Lower leg skin (tissue), 3 donors: ENCODE results near the gene CTNND1.

ENCODE experiments used
- CTCF ChIP-seq, 3 donors: fragments of 450-650 bp; IDR thresholded peaks; one replicate each; pipeline ENCODE4 v1.5.1; 2016; ENCODE audit warnings: antibody characterized with exemption in 3 of 3, mild to moderate bottlenecking in 3 of 3, moderate library complexity in 2 of 3
- POLR2A ChIP-seq, 2 donors: fragments of 450-650 bp; IDR thresholded peaks; one replicate each; pipeline ENCODE4 v1.6.1; 2016 to 2017; ENCODE audit warnings: antibody characterized with exemption in 2 of 2, mild to moderate bottlenecking in 1 of 2, moderate library complexity in 1 of 2

- no peak for TF ChIP-seq CTCF (IDR thresholded peaks at IDR 0.05)
- no peak for TF ChIP-seq POLR2A (IDR thresholded peaks at IDR 0.05)
These were observed 9.8 kb downstream of the CTNND1 start for GRCh38 chr11:57771365-57771764.
